ENCODE measurements around the gene TSPAN3. TPM values are rescaled to one million over a fixed set of nuclear protein-coding genes. Genes with fewer than 3 reads are reported as not detected.

The TSPAN3 gene
- total RNA-seq, 1 donor from 2014 or later: 113 TPM

- peaks cover 15% of the 10 kb centered on the region for H3K36me3 Mint-ChIP-seq (ENCODE audit: low read depth)
- no peak overlapping the region for H3K27ac Mint-ChIP-seq
- ATAC-seq (ENCODE audit: low read depth): no peak
- ChIA-PET CTCF (interaction anchor here (1.2 kb wide), 1 partner anchor 55 kb away, joined by 5 read pairs; no protein-coding TSS in a partner anchor), POLR2A (no interaction called here)
- no peaks in the 10 kb centered on the region for H3K27me3 Mint-ChIP-seq
- H3K4me3 Mint-ChIP-seq: no peak overlapping the region
- no peaks in the 10 kb centered on the region for H3K9me3 Mint-ChIP-seq
- TF ChIP-seq CTCF (IDR thresholded peaks at IDR 0.05): no peak
- intact Hi-C loops (cut with micrococcal nuclease): no loop called here
- peaks cover 21% of the 10 kb centered on the region for H3K4me1 Mint-ChIP-seq
- no peak for DNase-seq
Observed at GRCh38 chr15:77028451-77029165, 42.3 kb downstream of the TSPAN3 start.

- CTCF ChIA-PET: no interaction called here
- H3K27ac Mint-ChIP-seq: no peak overlapping the region
- POLR2A ChIA-PET: no interaction called here
- DNase-seq (peak; percentile 12), ATAC-seq (ENCODE audit: low read depth) (no peak)
- no peak for TF ChIP-seq CTCF (IDR thresholded peaks at IDR 0.05)
- no peak overlapping the region for H3K4me3 Mint-ChIP-seq
- peaks cover 21% of the 10 kb centered on the region for H3K4me1 Mint-ChIP-seq
- H3K9me3 Mint-ChIP-seq: no peaks in the 10 kb centered on the region
- H3K36me3 Mint-ChIP-seq (ENCODE audit: low read depth): peaks cover 19% of the 10 kb centered on the region
- intact Hi-C loops (cut with micrococcal nuclease): no loop called here
- H3K27me3 Mint-ChIP-seq: no peaks in the 10 kb centered on the region
Observed at GRCh38 chr15:77027697-77028450, 43.0 kb downstream of the TSPAN3 start.

- peaks cover 26% of the 10 kb centered on the region for H3K36me3 Mint-ChIP-seq (ENCODE audit: low read depth)
- no peak overlapping the region for H3K4me3 Mint-ChIP-seq
- no peaks in the 10 kb centered on the region for H3K27me3 Mint-ChIP-seq
- intact Hi-C loops (cut with micrococcal nuclease): no loop called here
- ATAC-seq (ENCODE audit: low read depth): no peak
- peak; percentile 13 for DNase-seq
- CTCF ChIA-PET: interaction anchor here (0.8 kb wide), 1 partner anchor 80 kb away, joined by 5 read pairs; no protein-coding TSS in a partner anchor
- H3K9me3 Mint-ChIP-seq: no peaks in the 10 kb centered on the region
- no peak overlapping the region for H3K27ac Mint-ChIP-seq
- POLR2A ChIA-PET: no interaction called here
- TF ChIP-seq CTCF (IDR thresholded peaks at IDR 0.05): no peak
- H3K4me1 Mint-ChIP-seq: peaks cover 26% of the 10 kb centered on the region
Observed at GRCh38 chr15:77027111-77027696, 43.7 kb downstream of the TSPAN3 start.

- no peak overlapping the region for H3K4me3 Mint-ChIP-seq
- POLR2A ChIA-PET: no interaction called here
- CTCF ChIA-PET: interaction anchor here (0.8 kb wide), 2 partner anchors 9 to 79 kb away, joined by 4 to 5 read pairs; no protein-coding TSS in a partner anchor
Observed at GRCh38 chr15:77026501-77027110, 44.3 kb downstream of the TSPAN3 start.

More at GRCh38 chr15:77026501-77027110, 44.3 kb downstream of the TSPAN3 start:
- ATAC-seq (ENCODE audit: low read depth) (no peak), DNase-seq (no peak)
- peaks cover 29% of the 10 kb centered on the region for H3K36me3 Mint-ChIP-seq (ENCODE audit: low read depth)
- H3K4me1 Mint-ChIP-seq: peaks cover 28% of the 10 kb centered on the region
- H3K9me3 Mint-ChIP-seq: no peaks in the 10 kb centered on the region
- H3K27ac Mint-ChIP-seq: no peak overlapping the region
- intact Hi-C loops (cut with micrococcal nuclease): no loop called here
- TF ChIP-seq CTCF (IDR thresholded peaks at IDR 0.05): no peak
- H3K27me3 Mint-ChIP-seq: no peaks in the 10 kb centered on the region

Measured in activated B cell treated with CpG ODN at 0.5 μM for 24 hours (primary cell).